ENCODE results near the gene ANGPTL3.
"Not testable (repeated sequence)": the region's sequence is repeated elsewhere in the genome, so short reads cannot be mapped to it uniquely, and the experiment has no call there.

The ANGPTL3 gene, protein sequence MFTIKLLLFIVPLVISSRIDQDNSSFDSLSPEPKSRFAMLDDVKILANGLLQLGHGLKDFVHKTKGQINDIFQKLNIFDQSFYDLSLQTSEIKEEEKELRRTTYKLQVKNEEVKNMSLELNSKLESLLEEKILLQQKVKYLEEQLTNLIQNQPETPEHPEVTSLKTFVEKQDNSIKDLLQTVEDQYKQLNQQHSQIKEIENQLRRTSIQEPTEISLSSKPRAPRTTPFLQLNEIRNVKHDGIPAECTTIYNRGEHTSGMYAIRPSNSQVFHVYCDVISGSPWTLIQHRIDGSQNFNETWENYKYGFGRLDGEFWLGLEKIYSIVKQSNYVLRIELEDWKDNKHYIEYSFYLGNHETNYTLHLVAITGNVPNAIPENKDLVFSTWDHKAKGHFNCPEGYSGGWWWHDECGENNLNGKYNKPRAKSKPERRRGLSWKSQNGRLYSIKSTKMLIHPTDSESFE

DNA sequence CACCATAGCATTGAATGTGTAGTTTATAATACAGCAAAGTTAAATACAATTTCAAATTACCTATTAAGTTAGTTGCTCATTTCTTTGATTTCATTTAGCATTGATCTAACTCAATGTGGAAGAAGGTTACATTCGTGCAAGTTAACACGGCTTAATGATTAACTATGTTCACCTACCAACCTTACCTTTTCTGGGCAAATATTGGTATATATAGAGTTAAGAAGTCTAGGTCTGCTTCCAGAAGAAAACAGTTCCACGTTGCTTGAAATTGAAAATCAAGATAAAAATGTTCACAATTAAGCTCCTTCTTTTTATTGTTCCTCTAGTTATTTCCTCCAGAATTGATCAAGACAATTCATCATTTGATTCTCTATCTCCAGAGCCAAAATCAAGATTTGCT, at the start of gene ANGPTL3:
ANGPTL3 (plus strand) TSS at position 240 of the 400 bp plus-strand sequence; CDS start at position 287, 47 bp downstream.
- no peak for DNase-seq (ENCODE audit: low spot score)

DNA sequence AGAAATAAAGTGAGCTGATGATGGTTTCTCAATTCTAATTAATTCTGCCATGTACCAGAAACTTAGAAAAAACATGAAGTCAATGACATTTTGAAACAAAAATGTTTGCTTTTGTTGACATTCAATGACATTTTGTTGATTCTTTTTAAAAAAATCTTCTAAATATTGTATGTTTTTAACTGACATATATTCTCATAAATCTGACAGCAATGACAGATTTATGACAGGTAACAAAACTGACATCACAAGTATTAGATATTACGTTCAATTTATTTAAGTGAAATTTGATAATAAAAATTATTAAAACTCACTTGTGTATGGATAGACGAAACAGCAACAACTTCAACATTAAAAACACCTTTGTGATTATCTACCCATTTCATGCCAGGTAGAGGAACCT, 36.0 kb upstream of the ANGPTL3 start:
- DNase-seq (ENCODE audit: low spot score), result no peak

DNA sequence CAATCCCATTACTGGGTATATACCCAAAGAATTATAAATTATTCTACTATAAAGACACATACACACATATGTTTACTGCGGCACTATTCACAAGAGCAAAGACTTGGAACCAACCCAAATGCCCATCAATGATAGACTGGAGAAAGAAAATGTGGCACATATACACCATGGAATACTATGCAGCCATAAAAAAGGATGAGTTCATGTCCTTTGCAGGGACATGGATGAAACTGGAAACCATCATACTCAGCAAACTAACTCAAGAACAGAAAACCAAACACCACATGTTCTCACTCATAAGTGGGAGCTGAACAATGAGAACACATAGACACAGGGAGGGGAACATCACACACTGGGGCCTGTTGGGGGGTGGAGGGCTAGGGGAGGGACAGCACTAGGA, 30.1 kb upstream of the ANGPTL3 start:
- DNase-seq (ENCODE audit: low spot score), result not testable (repeated sequence)

DNA sequence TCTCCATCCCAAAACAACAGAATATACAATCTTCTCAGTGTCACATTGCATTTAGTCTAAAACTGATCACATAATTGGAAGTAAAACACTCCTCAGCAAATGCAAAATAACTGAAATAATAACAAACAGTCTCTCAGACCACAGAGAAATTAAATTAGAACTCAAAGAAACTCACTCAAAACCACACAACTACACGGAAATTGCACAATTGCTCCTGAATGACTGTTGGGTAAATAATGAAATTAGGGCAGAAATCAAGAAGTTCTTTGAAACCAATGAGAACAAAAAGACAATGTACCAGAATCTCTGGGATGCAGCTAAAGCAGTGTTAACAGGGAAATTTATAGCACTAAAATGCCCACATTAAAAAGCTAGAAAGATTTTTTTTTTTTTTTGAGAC, 29.4 kb upstream of the ANGPTL3 start:
- DNase-seq (ENCODE audit: low spot score), result not testable (repeated sequence)

DNA sequence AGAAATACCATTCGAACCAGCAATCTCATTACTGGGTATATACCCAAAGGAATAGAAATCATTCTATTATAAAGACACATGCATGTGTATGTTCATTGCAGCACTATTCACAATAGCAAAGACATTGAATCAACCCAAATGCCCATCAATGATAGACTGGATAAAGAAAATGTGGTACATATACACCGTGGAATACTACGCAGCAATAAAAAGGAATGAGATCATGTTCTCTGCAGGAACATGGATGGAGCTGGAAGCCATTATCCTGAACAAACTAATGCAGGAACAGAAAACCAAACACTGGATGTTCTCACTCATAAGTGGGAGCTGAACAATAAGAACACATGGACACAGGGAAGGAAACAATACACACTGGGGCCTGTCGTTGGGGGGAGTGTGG, 25.8 kb upstream of the ANGPTL3 start:
- not testable (repeated sequence) for DNase-seq (ENCODE audit: low spot score)

DNA sequence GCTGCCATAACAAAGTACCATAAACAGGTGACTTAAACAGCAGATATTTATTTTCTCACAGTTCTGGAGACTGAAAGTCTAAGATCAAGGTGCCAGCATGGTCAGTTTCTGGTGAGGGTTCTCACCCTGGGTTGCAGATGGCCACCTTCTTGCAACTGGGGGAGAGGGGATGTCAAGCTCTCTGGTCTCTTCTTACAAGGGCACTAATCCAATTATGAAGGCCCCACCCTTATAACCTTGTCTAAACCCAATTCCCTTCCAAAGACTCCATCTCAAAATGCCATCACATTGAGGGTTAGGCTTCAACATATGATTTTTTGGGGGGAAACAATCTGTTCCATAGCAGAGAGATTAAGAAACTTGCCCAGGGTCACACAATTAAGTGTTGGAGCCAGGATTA, 24.8 kb upstream of the ANGPTL3 start:
- no peak for DNase-seq (ENCODE audit: low spot score)

DNA sequence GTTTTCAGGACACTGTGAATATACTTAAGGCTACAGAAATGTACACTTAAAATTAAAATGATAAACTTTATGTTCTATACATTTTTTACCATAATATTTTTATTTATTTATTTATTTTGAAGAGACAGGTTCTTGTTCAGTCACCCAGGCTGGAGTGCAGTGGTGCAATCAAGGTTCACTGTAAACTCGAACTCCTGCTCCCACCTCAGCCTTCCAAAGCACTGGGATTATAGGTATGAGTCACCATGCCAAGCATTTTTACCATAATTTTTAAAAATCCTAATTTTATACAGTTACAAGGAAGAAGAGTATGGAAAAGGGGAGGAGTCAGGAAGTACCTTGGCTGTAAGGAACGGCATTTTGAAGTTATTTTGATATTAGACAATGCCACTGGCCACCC, 23.6 kb upstream of the ANGPTL3 start:
- DNase-seq (ENCODE audit: low spot score), result no peak

DNA sequence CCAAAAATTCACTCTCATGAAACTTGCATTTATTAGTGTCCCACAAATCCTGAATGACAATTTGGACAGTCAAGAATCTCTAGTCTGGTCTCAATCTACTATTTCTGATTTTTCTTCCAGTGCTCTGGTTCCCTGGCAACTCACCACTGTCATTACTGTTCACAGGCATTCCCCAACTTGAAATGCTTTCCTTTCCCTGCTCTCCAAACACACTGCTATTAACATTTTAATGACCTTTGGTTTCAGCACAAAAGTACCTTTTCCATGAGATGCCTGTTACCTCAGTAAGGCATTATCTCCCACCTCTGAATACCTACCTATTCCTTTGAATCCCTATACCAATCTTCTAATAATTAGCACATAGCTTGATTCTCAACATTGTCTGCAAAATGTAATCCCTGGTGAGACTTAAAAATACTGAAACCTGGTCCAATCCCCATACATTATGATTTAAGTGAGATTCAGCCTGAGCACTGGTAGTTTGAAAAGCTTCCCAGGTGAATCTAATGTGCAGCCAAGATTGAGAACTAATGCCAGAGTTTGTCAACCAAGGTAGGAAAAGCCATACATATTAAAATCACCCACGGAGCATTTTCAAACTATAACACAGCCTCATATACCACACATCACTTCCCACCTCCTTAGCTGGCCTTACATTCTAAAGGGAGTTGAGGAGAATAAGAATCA, 11.7 kb upstream of the ANGPTL3 start:
- no peak for DNase-seq (ENCODE audit: low spot score)

DNA sequence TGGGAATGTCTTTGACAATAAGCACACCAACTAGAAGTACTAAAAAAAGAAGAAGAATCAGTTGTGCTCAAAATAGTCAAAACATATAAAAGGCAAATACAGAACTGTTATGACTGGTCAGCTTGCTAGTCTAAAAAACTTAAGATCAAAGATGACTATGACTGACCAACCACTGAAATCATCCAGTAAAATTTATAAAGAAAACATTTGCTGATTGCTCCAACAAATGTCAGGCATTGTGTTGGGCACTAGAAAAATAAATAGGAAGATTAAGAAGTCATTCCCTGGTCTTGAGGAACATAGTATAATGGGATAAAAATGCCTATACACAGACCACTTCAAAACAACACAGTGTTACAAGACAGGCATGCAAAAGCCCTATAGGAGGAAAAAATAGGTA, 9.3 kb upstream of the ANGPTL3 start:
- DNase-seq (ENCODE audit: low spot score), result no peak

DNA sequence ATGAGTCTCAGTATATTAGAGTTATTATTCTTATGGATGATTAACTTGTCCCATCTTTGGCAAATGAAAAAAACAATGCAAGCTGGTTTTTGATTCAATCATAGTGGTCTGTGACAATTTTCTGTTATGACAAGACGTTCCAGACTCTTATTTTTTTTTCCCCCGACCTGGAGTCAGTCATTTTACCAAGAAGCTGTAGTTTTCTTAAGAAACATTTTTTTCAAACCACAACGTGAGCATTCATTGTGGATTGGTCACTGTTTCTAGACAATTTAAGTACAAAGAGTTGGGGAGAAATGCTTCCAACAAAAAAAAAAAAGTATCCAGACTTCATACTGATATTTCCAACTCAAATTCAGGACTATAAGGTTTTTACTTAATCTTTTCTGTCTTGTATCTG, 8.0 kb upstream of the ANGPTL3 start:
- DNase-seq (ENCODE audit: low spot score), result no peak

DNA sequence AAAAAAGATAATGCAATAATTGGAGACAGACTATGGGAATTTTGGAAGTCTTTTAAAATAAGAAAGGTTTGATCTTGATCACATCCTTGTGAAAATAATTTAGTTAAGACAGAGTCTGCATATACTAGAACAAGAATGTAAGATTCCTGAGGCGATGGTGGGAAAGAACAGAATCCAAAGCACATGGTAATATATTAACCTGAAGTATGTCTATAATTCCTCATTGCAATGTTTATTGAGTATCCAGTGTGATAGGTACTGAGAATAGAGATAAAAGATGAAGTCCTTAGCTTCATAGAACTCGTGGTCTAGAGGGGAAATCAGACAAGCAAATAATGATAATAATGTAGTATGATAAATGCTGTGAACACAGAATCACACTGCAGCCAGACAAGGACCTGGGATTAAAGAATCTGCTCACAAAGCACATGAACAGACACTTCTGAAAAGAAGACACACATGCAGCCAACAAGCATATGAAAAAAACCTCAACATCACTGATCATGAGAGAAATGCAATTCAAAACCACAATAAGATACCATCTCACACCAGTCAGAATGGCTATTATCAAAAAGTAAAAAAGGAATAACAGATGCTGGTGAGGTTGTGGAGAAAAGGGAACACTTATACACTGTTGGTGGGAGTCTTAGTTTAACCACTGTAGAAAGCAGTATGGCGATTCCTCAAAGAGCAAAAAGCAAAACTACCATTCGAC, 6.9 kb upstream of the ANGPTL3 start:
- DNase-seq (ENCODE audit: low spot score), result no peak

DNA sequence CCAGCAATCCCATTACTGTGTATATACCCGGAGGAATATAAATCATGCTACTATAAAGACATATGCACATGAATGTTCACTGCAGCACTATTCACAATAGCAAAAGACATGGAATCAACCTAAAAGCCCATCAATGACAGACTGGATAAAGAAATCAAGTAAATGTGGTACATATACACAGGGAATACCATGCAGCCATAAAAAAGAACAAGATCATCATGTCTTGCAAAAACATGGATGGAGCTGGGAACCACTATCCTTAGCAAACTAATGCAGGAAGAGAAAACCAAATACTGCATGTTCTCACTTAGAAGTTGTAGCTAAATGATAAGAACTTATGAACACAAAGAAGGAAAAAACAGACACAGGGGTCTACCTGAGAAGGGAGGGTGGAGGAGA, 6.4 kb upstream of the ANGPTL3 start:
- DNase-seq (ENCODE audit: low spot score), result no peak

DNA sequence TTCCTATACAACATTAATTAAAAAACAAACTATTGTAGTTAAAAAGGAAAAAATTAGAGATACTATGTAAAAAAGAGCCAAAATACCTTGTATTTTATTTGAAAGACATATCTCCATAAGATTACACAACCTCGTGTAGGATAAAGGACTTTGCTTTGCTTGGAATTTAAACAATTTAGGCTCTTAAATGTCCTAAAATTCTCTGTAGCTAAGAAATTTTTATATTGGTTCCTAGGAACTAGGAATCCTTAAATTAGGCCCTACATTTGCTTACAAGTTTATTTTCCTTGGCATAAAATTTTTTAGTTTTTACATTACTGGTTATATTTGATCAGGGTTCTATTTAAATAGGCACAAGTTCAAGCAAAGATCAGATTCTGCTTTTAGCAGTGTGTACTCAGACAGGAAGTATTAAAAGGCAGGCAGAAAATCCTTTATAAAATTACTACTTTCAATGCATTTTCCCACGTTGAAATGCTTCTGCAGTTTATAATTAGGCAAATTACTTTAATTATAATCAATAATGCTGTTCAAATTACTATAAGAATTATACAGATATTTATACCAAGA, 3.4 kb upstream of the ANGPTL3 start:
- DNase-seq (ENCODE audit: low spot score), result no peak

DNA sequence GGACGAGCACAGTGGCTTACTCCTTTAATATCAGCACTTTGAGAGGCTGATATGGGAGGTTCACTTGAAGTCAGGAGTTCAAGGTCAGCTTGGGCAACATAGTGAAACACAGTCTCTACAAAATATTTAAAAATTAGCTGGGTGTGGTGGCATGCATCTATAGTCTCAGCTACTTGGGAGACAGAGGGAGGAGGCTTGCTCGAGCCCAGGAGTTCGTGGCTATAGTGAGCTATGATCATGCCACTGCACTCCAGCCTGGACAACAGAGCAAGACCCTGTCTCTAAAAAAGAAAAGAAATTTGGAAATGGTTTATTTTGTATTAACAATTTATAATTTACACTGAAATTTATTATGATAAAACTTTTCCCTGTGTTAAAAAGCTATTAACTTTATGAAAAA, 1.7 kb upstream of the ANGPTL3 start:
- DNase-seq (ENCODE audit: low spot score), result no peak

DNA sequence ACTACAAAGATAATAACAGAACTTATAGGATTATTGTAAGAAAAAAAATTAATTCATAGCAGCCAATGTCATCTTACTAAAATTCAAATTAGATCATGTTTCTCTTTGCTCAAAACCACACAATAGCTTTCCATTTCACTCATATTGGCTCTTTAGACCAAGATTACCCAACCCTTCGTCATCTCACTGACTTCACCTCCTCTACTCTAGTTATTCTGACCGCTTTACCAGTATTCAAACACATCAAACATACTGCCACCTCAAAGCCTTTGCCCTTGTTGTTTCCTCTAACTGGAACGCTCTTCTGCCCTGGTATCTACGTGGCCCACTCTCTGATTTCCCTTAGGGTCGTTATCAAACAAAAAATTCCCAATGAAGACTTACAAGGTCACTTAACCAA, 1.7 kb downstream of the ANGPTL3 start:
- no peak for DNase-seq (ENCODE audit: low spot score)

DNA sequence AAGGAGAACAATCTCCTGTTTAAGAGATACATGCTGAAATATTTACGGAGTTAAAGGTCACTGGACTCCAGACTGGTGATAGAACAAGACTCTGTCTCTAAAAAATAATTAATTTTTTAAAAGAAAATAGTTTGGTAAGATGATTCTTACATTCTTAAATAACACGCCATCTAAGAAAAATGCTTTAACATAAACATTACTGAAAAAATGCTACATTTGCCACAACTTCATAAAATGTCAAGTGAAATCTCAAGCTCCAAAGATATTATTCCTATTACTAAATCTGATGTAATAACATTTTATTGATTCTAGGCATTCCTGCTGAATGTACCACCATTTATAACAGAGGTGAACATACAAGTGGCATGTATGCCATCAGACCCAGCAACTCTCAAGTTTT, 4.1 kb downstream of the ANGPTL3 start:
- no peak for DNase-seq (ENCODE audit: low spot score)

DNA sequence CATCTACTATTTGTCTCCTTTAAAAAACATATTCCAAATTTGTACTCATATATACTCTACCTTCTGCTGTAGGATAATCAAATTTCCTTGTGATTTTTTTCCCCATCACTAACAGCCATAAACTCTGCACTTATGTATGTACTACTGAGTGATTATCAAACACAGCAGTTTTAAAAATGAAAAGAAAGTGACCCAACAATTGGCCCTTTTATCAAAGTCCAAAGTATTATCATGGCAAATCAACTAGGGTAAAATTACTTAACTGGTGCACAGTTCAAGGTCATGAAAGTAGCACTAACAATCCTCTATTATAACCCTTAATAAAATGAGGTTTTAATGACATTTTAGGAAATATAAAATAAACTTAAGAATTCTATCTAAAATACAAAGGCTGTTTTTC, 11.6 kb downstream of the ANGPTL3 start:
- DNase-seq (ENCODE audit: low spot score), result no peak

DNA sequence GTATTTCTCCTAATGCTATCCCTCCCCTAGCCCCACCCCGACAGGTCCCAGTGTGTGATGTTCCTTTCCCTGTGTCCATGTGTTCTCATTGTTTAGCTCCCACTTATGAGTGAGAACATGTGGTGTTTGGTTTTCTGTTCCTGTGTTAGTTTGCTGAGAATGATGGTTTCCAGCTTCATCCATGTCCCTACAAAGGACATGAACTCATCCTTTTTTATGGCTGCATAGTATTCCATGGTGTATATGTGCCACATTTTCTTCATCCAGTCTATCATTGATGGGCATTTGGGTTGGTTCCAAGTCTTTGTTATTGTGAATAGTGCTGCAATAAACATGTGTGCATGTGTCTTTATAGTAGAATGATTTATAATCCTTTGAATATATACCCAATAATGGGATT, 13.3 kb downstream of the ANGPTL3 start:
- DNase-seq (ENCODE audit: low spot score), result not testable (repeated sequence)

DNA sequence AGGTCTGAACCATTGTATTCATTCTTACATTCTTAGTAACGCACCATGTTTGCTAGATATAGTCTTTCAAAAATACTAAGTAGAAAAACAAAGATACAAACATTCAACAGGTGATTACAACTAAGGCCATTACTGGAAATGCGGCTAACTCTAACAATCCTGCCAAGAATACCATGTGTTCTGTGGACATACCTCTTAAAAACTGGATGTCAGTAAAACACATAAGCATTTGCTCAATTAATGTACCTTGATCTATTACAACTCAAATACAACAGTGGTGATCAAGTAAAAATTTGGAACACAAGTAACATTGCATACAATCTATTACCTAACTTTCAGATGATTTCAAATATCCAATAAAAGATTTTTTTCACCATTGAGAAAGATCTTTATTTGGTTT, 15.4 kb downstream of the ANGPTL3 start:
- no peak for DNase-seq (ENCODE audit: low spot score)

DNA sequence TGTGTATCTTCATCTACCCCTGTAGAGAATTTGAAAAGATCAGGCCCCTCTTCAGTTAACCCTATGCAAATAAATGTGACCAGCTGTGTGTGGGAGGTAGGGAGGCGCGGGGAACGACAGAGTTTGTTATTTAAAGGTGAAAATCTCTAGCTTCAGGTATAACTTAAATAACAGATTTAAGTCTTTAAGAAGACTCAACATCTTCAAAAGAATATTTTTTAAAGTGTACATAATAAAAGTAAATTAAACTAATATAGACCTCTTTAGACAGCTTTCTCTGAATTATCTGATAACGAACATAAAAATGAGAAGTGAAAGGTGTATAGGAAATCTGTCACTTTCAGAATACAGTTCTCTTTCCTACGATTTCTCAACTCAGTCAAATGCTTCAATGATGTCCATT, 16.0 kb downstream of the ANGPTL3 start:
- no peak for DNase-seq (ENCODE audit: low spot score)

DNA sequence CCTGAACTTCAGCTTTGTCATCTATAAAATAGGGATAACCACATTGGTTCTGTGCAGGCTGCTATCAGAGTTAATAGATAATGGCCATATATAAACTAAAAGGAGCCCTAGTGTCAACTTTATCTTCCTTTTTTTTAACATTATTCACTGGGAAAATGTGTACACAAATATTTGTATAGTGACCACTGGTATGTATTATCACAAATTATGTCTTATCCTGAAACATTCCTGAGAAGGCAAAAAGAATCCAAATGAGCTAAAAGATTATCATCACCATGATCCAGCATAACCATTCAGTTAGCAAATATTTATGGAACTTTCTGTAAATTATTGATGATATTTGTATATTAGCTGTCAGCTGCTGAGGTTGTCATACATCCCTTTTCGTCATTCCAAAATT, 16.6 kb downstream of the ANGPTL3 start:
- no peak for DNase-seq (ENCODE audit: low spot score)

DNA sequence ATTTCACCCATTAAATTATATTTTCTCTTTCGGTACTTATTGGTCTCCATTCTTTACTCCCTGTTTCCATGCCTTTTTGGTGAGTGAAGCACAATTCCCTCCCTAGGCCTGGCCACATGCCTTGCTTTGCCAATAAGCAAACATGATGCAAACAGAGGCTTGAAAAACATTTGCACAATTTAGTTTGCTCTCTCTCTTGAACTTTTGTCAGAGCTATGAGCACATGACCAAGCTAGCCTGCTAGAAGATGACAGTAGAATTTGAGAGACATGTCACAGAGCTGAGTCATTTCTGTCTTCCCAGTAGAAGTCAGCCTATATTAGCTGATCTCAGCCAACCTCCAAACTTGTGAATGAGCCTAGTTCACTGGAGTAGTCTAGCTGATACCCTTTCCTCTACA, 24.6 kb downstream of the ANGPTL3 start:
- DNase-seq (ENCODE audit: low spot score), result peak; percentile 35

DNA sequence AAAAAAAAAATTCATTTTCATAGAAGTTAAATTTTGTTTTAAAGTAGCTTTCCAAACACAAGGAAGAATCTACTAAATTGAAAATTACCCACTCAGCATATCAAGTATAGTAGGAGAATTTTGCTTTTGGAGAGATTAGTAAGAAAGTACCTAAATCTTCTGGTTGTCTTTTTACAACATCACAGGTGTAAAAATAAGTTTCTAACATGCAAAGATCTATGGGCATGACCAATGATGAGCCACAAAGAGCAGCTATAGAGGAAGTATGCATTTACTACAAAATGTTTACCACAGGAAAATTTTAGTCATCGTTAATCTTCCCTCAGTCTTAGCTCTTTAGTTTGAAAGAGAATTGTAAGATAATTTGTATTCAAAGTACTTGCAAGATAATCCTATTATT, 28.1 kb downstream of the ANGPTL3 start:
- no peak for DNase-seq (ENCODE audit: low spot score)
